B cell (primary cell): Measurements from ENCODE around the gene TNNI3K.

Experiments
- CTCF ChIP-seq: fragments of 200-600 bp; IDR thresholded peaks from one replicate; pipeline ENCODE4 v1.8.0; 2022; ENCODE audit warnings: antibody characterized with exemption, mild to moderate bottlenecking
- EZH2 ChIP-seq: IDR thresholded peaks from 2 replicates; pipeline ENCODE4 v1.6.1; 2012; ENCODE audit warnings: borderline replicate concordance, low read depth, mild to moderate bottlenecking, moderate library complexity, low read length; ENCODE audit not compliant: insufficient read depth, poor library complexity, severe bottlenecking

DNA sequence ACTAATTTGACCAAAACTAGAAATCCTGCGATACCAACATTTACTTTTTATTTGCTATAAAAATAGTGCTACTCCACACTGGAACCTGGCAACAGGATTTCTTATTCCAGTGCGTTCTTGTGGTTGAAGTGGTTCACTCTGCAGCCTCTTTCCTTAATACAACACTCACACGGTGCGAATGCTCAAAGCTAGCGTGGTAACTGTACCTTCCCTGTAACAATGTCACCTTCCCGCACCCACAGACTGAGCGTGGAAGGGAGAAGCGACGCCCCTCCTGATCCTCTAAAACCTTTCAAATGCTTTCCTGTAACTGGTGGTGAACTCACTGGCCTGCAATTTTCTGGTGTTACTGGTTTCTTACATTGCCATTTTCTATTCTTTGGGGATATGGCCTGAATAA lies 145.1 kb downstream of the TNNI3K start:
- TF ChIP-seq EZH2, result no peak
- no peak for TF ChIP-seq CTCF
